OCI-LY3 (cell line): ENCODE results near the gene MAPK12.

Experiments
- H2AFZ ChIP-seq: fragments of 200-600, 300-600 bp; shearing (Covaris generic); 2 replicates; pipeline ENCODE4 v1.6.0; 2014; ENCODE audit warnings: antibody characterized with exemption, low read depth, low read length
- H3K27ac ChIP-seq: fragments of 200-600, 300-600 bp; sonication (generic); 2 replicates; pipeline ENCODE4 v1.5.1; 2014; ENCODE audit warnings: mild to moderate bottlenecking, low read length, moderate library complexity, mixed read lengths
- H3K27me3 ChIP-seq: fragments of 200-600, 300-600 bp; sonication (generic); 2 replicates; pipeline ENCODE4 v1.6.1; 2014; ENCODE audit warnings: low read depth, low read length, mixed read lengths
- H3K36me3 ChIP-seq: fragments of 200-600, 300-600 bp; sonication (generic); replicated peaks from 2 replicates; pipeline ENCODE3; 2014; ENCODE audit warnings: low read depth, low read length, mixed read lengths
- H3K4me1 ChIP-seq: fragments of 300-600, 200-600 bp; sonication (generic); 2 replicates; pipeline ENCODE4 v1.6.1; 2014; ENCODE audit warnings: low read length, mixed read lengths
- H3K4me2 ChIP-seq: fragments of 200-600, 300-600 bp; sonication (generic); 2 replicates; pipeline ENCODE4 v1.6.1; 2014; ENCODE audit warnings: low read length, mixed read lengths
- H3K4me3 ChIP-seq: fragments of 300-600, 200-600 bp; sonication (generic); 2 replicates; pipeline ENCODE4 v1.5.1; 2014; ENCODE audit warnings: antibody characterized with exemption, mild to moderate bottlenecking, low read length, moderate library complexity
- H3K79me2 ChIP-seq: fragments of 300-600, 200-600 bp; shearing (Covaris generic); 2 replicates; pipeline ENCODE4 v1.6.1; 2014; ENCODE audit warnings: mild to moderate bottlenecking, low read length, mixed read lengths
- H3K9ac ChIP-seq: fragments of 300-600, 200-600 bp; shearing (Covaris generic); 2 replicates; pipeline ENCODE4 v1.6.0; 2014; ENCODE audit warnings: mild to moderate bottlenecking, low read length, moderate library complexity
- H3K9me3 ChIP-seq: fragments of 200-600, 300-600 bp; shearing (Covaris generic); 2 replicates; pipeline ENCODE4 v1.6.1; 2014; ENCODE audit warnings: low read length, mixed read lengths; ENCODE audit not compliant: insufficient read depth
- H4K20me1 ChIP-seq: fragments of 200-600, 300-600 bp; sonication (generic); 2 replicates; pipeline ENCODE4 v1.6.1; 2016; ENCODE audit warnings: low read length, mixed read lengths; ENCODE audit not compliant: insufficient read depth
- EZH2phosphoT487 ChIP-seq: fragments of 200-600 bp; shearing (Covaris generic); IDR thresholded peaks from 2 replicates; pipeline ENCODE4 v1.6.1; 2018; ENCODE audit warnings: antibody characterized with exemption, mixed run types, low read depth
- TF ChIP-seq, protein P1 (sequence below): fragments of 200-600, 300-600 bp; sonication (generic); IDR thresholded peaks from 2 replicates; pipeline ENCODE4 v1.5.1; 2014; ENCODE audit warnings: antibody characterized with exemption, low read length, low read depth

Gene MAPK12

DNA sequence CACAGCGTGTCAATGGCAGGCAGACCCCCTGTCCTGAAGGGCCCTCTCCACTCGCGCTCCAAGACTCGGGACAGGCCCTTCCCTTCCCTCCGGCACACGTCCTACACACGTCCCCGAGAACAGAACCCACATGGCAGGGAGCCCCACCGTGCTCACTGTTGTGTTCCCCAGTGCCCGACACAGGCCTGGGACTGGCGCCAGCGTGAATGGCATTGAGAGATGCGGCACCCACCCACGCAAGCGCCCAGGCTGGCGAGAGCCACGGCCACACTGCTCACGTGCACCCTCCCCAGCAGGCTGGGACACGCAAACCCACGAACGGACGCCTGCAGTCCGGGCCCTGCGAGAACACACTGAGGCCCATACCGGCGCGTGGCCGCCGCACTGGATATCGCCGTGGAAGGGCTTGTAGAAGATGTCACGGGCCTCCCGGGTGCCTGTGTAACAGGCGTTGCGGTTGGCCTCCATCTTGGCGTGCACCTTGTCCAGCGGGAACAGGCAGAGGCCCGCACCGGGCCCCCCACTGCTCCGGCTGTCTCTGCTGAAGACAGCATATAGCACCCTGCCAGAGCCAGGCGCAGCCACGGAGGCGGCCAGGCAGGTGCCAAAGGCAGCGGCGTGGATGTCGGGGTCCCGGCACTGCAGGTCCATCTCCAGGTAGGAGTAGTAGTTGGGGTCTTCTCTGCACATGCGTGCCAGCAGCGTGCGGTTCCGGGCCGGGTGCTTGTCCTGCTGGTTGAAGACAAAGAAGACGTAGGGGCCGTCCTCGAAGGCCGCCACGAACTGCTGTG, 27.9 kb upstream of the MAPK12 start:
- Histone ChIP-seq H3K27me3 (no peaks in the 10 kb centered on the region), H3K79me2 (peaks cover 29% of the 10 kb centered on the region), H3K4me3 (no peak overlapping the region), H3K4me1 (peaks cover 27% of the 10 kb centered on the region), H3K9ac (no peak overlapping the region), H3K4me2 (no peak overlapping the region), H3K9me3 (no peaks in the 10 kb centered on the region), H3K27ac (no peak overlapping the region), H3K36me3 (no peaks in the 10 kb centered on the region), H2AFZ (no peak overlapping the region), H4K20me1 (peaks cover 36% of the 10 kb centered on the region)
- TF ChIP-seq, protein P1, sequence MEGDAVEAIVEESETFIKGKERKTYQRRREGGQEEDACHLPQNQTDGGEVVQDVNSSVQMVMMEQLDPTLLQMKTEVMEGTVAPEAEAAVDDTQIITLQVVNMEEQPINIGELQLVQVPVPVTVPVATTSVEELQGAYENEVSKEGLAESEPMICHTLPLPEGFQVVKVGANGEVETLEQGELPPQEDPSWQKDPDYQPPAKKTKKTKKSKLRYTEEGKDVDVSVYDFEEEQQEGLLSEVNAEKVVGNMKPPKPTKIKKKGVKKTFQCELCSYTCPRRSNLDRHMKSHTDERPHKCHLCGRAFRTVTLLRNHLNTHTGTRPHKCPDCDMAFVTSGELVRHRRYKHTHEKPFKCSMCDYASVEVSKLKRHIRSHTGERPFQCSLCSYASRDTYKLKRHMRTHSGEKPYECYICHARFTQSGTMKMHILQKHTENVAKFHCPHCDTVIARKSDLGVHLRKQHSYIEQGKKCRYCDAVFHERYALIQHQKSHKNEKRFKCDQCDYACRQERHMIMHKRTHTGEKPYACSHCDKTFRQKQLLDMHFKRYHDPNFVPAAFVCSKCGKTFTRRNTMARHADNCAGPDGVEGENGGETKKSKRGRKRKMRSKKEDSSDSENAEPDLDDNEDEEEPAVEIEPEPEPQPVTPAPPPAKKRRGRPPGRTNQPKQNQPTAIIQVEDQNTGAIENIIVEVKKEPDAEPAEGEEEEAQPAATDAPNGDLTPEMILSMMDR = no peak
- no peak for TF ChIP-seq EZH2phosphoT487

DNA sequence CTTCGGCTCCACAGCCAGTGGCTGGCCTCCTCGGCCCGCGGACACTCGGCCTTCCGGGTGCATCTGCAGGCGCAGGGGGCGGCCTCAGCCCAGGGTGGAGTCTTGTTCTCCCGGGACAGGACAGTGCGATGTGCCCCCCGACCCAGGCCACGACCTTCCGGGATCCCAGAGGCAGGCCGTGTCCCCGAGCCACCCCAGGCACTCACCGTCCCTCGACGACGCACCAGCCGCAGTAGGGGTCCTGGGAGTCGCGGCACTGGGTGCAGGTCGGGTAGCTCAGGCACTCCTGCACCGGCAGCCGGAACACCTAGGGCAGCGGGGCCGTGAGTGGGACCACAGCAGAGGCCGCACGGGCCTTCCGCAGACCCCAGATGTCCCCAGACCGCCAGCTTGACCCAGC, 26.2 kb upstream of the MAPK12 start:
- Histone ChIP-seq H4K20me1 (peaks cover 21% of the 10 kb centered on the region), H3K36me3 (no peaks in the 10 kb centered on the region), H3K9me3 (no peaks in the 10 kb centered on the region), H3K27ac (no peak overlapping the region), H2AFZ (no peak overlapping the region), H3K9ac (no peak overlapping the region), H3K4me1 (peaks cover 11% of the 10 kb centered on the region), H3K79me2 (peaks cover 13% of the 10 kb centered on the region; the same call in 1 of the 2 replicates), H3K27me3 (no peaks in the 10 kb centered on the region), H3K4me2 (no peak overlapping the region), H3K4me3 (no peak overlapping the region)
- TF ChIP-seq, protein P1 = no peak

DNA sequence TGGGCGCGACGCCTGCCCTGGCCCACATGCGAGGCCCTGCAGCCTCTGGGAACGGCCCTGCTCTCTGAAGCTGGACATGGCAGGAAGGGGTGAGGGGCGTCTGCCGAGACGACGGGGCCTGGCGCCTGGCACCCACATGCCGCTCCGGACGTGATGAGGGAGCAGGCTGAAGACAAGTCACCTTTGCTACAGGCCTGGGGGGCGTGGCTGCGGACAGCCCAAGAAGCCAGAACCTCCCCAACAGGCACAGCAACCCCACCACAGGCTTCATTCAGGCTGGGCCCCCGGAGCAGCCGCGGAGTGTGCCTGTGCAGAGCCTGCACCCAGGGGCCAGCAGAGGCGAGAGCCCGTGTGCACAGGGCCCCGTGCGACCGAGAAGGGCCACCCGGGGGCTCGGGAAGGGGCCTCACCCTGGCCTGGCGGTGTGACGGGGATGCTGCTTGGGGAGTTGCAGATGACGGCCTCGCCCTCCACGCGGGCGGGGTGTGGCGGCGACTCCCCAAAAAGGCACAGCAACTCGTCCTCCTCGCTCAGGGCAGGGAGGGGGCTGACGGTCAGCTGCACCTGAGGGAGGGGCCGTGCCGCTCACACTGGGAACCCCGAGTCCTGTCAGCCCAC, 25.3 kb upstream of the MAPK12 start:
- no peaks in the 10 kb centered on the region for H3K9me3 ChIP-seq
- H3K4me2 ChIP-seq = no peak overlapping the region
- no peak for TF ChIP-seq EZH2phosphoT487
- TF ChIP-seq, protein P1 = no peak
- H3K9ac ChIP-seq = no peak overlapping the region
- no peaks in the 10 kb centered on the region for H3K36me3 ChIP-seq
- H3K79me2 ChIP-seq = peaks cover 7% of the 10 kb centered on the region; the same call in 1 of the 2 replicates
- H3K27me3 ChIP-seq = no peaks in the 10 kb centered on the region
- peaks cover 2% of the 10 kb centered on the region; the same call in 1 of the 2 replicates for H3K4me1 ChIP-seq
- H3K27ac ChIP-seq = no peak overlapping the region
- no peak overlapping the region for H3K4me3 ChIP-seq
- H2AFZ ChIP-seq = no peak overlapping the region
- H4K20me1 ChIP-seq = peaks cover 13% of the 10 kb centered on the region

DNA sequence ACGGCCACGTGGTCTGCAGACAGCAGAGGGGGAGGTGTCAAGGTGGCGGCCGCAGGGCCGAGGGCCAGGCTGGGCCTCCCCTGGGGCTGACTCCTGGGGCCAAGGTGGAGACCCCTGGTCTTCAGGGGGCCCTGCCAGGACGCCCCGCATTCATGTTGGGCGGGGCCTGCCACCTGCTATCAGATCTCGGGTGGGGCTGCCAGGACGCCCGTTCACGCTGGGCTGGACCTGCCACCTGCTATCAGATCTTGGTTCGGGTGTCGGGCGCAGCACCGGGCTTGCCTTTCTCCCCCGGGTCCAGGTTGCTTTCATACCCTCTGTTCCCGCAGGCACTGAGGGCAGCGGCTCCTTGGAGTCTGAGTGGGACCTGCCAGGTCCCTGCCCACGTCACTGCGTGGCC, 24.8 kb upstream of the MAPK12 start:
- TF ChIP-seq, protein P1 = no peak
- no peak for TF ChIP-seq EZH2phosphoT487
- H3K36me3 ChIP-seq = peaks cover under 1% of the 10 kb centered on the region
- H3K27me3 ChIP-seq = no peaks in the 10 kb centered on the region
- no peak overlapping the region for H2AFZ ChIP-seq
- H3K79me2 ChIP-seq = peaks cover 2% of the 10 kb centered on the region; the same call in 1 of the 2 replicates
- H3K9ac ChIP-seq = no peak overlapping the region
- H4K20me1 ChIP-seq = peaks cover 8% of the 10 kb centered on the region
- no peak overlapping the region for H3K27ac ChIP-seq
- H3K4me2 ChIP-seq = no peak overlapping the region
- no peaks in the 10 kb centered on the region for H3K4me1 ChIP-seq
- no peaks in the 10 kb centered on the region for H3K9me3 ChIP-seq
- H3K4me3 ChIP-seq = no peak overlapping the region
